Fibroblast of lung (primary cell): ENCODE results near the gene FNTB. TPM values are rescaled to one million over a fixed set of nuclear protein-coding genes. Genes with fewer than 3 reads are reported as not detected.

ENCODE experiments used
- DNase-seq, 2 donors: peaks; one replicate each; pipeline versions ENCODE4 v3.0.0 to v3.0.0-alpha.2; 2010; ENCODE audit warnings: low read depth in 2 of 2
- H2AFZ ChIP-seq: 2 replicates; pipeline ENCODE4 v1.5.1; 2012; ENCODE audit warnings: low read length, control low read depth, inconsistent platforms
- H3K27ac ChIP-seq: 2 replicates; pipeline ENCODE4 v1.5.1; 2011; ENCODE audit warnings: low read length, control low read depth; ENCODE audit not compliant: insufficient read depth
- H3K27me3 ChIP-seq: 2 replicates; pipeline ENCODE4 v1.5.1; 2011; ENCODE audit warnings: mild to moderate bottlenecking, low read length; ENCODE audit not compliant: control insufficient read depth, insufficient read depth
- H3K36me3 ChIP-seq: 2 replicates; pipeline ENCODE4 v1.5.1; 2011; ENCODE audit warnings: low read length; ENCODE audit not compliant: control insufficient read depth, insufficient read depth
- H3K4me1 ChIP-seq: 2 replicates; pipeline ENCODE4 v1.5.1; 2011; ENCODE audit warnings: low read length; ENCODE audit not compliant: control insufficient read depth, insufficient read depth; ENCODE audit errors: extremely low read depth
- H3K4me2 ChIP-seq: 2 replicates; pipeline ENCODE4 v1.5.1; 2011; ENCODE audit warnings: low read length, control low read depth; ENCODE audit not compliant: insufficient read depth; ENCODE audit errors: extremely low read depth
- H3K4me3 ChIP-seq, 4 experiments: fragments of 200-600 bp in 1 of 4; sonication (generic) in 1 of 4; replicated peaks in 1 of 4; 2 replicates each; pipeline ENCODE4 v1.5.1; 2011 to 2016; ENCODE audit warnings: low read length in 4 of 4, low read depth in 3 of 4, mild to moderate bottlenecking in 3 of 4, control low read depth in 2 of 4, inconsistent platforms in 1 of 4, mixed read lengths in 1 of 4; ENCODE audit not compliant: insufficient read depth in 1 of 4; ENCODE audit errors: control extremely low read depth in 1 of 4
- H3K79me2 ChIP-seq: 2 replicates; pipeline ENCODE4 v1.5.1; 2012; ENCODE audit warnings: mild to moderate bottlenecking, low read length, inconsistent platforms; ENCODE audit not compliant: control insufficient read depth, insufficient read depth
- H3K9ac ChIP-seq: 2 replicates; pipeline ENCODE4 v1.5.1; 2011; ENCODE audit warnings: mild to moderate bottlenecking, low read length, control low read depth; ENCODE audit not compliant: insufficient read depth
- H3K9me3 ChIP-seq: 2 replicates; pipeline ENCODE4 v1.5.1; 2012; ENCODE audit warnings: low read depth, low read length; ENCODE audit not compliant: control insufficient read depth, insufficient read depth
- H4K20me1 ChIP-seq: 2 replicates; pipeline ENCODE4 v1.5.1; 2011; ENCODE audit warnings: low read length; ENCODE audit not compliant: control insufficient read depth, insufficient read depth; ENCODE audit errors: extremely low read depth
- EZH2 ChIP-seq: IDR thresholded peaks from 2 replicates; pipeline ENCODE4 v1.5.1; 2012; ENCODE audit warnings: low read length, control low read depth, mild to moderate bottlenecking; ENCODE audit errors: missing control alignments
- polyA plus RNA-seq, 2 donors: library from polyadenylated mRNA; depleted of rRNA in 1 of 2; stranded (reverse) in 1 of 2; unstranded in 1 of 2; fragments of >200 nt; gene quantifications; 2 replicates each; pipeline ENCODE4 v1.2.1, GENCODE V29; 2011 to 2012; ENCODE audit warnings: missing spikeins in 1 of 2
- total RNA-seq: library from RNA; depleted of rRNA; stranded (reverse); fragments of >200 nt; gene quantifications from 2 replicates; pipeline ENCODE4 v1.2.1, GENCODE V29; 2014
- TF ChIP-seq, protein P1 (sequence below), 2 donors: IDR thresholded peaks in 1 of 2; conservative IDR thresholded peaks in 1 of 2; 1 replicate in 1 of 2; 2 replicates in 1 of 2; pipeline ENCODE4 v1.5.1; 2011 to 2012; ENCODE audit warnings: low read length in 2 of 2, control low read depth in 1 of 2, inconsistent platforms in 1 of 2, low read depth in 1 of 2, mild to moderate bottlenecking in 1 of 2

FNTB gene
- total and polyA plus RNA-seq, 2 donors (not counting 1 experiment from before 2014, with no cell fraction given): 8.8 to 13.2 TPM

DNA sequence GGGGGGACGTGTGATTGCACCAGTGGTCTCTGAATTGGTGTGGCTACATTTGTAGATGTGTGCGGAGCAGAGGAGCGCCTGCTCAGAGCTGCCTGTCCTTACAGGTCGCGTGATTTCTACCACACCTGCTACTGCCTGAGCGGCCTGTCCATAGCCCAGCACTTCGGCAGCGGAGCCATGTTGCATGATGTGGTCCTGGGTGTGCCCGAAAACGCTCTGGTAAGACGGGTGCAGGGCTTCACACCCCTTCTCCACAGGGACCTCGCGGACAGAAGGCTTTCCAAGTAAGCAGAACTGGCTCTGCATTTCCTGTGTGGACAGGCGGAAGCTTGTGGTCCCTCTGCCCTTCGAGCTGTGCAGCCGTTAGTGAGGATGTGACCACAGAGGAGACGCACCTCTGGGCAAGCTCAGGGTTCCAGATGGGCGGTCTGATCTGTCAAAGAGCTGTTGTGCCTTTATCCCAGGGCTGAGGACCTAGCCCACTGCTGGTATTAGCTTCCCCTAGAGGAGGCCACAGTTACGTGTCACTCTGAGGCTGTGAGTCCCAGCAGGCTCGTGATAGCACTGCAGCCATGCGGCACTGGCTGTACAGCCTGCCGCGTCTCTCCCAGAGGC is 67.9 kb downstream of the FNTB start:
- Histone ChIP-seq H3K4me1 (no peaks in the 10 kb centered on the region), H4K20me1 (no peaks in the 10 kb centered on the region), H3K4me3 (no peak overlapping the region), H3K27ac (no peak overlapping the region), H3K36me3 (no peaks in the 10 kb centered on the region), H3K4me2 (no peak overlapping the region), H3K9me3 (no peaks in the 10 kb centered on the region), H3K27me3 (no peaks in the 10 kb centered on the region), H3K79me2 (no peaks in the 10 kb centered on the region), H2AFZ (no peak overlapping the region), H3K9ac (no peak overlapping the region)
- no peak for DNase-seq
- no peak for TF ChIP-seq EZH2
- TF ChIP-seq, protein P1, sequence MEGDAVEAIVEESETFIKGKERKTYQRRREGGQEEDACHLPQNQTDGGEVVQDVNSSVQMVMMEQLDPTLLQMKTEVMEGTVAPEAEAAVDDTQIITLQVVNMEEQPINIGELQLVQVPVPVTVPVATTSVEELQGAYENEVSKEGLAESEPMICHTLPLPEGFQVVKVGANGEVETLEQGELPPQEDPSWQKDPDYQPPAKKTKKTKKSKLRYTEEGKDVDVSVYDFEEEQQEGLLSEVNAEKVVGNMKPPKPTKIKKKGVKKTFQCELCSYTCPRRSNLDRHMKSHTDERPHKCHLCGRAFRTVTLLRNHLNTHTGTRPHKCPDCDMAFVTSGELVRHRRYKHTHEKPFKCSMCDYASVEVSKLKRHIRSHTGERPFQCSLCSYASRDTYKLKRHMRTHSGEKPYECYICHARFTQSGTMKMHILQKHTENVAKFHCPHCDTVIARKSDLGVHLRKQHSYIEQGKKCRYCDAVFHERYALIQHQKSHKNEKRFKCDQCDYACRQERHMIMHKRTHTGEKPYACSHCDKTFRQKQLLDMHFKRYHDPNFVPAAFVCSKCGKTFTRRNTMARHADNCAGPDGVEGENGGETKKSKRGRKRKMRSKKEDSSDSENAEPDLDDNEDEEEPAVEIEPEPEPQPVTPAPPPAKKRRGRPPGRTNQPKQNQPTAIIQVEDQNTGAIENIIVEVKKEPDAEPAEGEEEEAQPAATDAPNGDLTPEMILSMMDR (conservative IDR thresholded peaks at IDR 0.05 in 1 of 2, IDR thresholded peaks at IDR 0.05 in 1 of 2; ENCODE audit: low read depth in 1 of 2, low read length in 2 of 2): no peak

DNA sequence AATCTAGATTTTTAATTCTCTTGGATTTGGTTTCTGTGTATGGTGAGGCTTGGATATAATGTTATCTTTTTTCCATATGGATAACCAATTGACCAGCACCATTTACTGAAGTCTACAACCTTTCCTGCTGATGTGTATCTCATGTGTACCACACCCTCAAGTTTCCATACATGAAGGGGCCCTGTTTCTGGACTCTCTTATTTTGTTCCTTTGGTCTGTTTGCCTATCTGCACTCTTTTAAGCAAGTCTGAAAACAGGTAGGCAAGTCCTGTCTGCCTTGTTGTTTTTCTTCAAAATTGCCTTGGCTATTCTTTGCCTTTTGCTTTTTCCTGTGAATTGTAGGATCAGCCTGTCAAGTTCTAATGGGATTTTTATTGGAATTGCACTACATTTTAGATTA is 71.0 kb downstream of the FNTB start:
- Histone ChIP-seq H4K20me1 (no peaks in the 10 kb centered on the region), H3K4me2 (no peak overlapping the region), H3K9me3 (no peaks in the 10 kb centered on the region), H3K4me3 (no peak overlapping the region), H3K79me2 (no peaks in the 10 kb centered on the region), H3K9ac (no peak overlapping the region), H3K4me1 (no peaks in the 10 kb centered on the region), H3K27me3 (no peaks in the 10 kb centered on the region), H3K36me3 (peaks cover 4% of the 10 kb centered on the region), H2AFZ (no peak overlapping the region), H3K27ac (no peak overlapping the region)
- TF ChIP-seq, protein P1 (conservative IDR thresholded peaks at IDR 0.05 in 1 of 2, IDR thresholded peaks at IDR 0.05 in 1 of 2; ENCODE audit: low read depth in 1 of 2, low read length in 2 of 2): no peak
- TF ChIP-seq EZH2: no peak
- DNase-seq: no peak

DNA sequence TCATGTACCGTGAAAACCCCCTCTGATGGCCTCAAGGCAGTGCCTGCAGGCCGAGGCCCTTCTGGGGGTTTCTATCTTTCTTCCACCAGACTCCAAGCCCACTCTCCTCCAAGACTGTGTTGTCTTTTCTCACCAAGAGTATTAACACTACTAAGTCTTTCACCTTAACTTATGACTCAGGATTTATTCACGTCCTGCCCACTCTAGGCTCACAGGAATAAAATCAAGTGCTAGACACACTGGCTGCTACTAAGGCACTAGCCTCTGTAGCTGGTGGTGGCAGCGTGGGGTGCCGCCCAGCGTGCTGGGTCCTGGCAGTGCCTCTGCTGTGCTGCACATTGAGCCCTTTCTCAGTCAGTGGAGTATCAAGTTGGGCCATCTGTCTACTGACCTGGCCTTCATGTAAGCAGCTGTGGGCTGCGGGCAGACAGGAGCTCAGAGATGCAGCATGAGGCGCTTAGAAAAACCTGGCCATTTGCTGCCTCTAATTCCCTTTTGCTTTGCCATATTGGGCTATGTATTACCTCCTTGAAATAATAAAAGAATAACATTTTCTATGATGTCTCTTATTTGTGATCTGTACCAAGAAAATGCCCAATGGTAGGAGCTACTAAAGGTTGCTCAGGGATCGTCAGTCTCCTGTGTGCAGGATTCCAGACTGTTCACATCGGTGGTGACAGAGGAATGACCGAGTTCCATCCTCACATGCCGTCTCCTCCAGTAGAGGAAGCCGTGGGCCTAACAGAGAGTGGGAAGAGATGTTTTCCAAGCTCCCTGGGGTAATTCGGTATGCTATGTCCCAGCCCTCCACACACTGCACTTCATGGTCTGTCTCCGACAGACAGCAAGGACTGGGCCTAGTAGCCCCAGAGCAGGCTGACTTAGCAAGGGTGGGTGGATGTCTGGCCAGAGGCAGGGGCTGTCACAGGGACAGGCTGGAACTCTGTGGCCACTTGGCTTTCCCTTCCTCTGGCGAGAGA is 75.7 kb downstream of the FNTB start:
- DNase-seq: peak in 1 of 2 donors; percentile 27
- Histone ChIP-seq H4K20me1 (no peaks in the 10 kb centered on the region), H3K27ac (no peak overlapping the region), H3K9me3 (no peaks in the 10 kb centered on the region), H3K4me3 (no peak overlapping the region), H3K27me3 (no peaks in the 10 kb centered on the region), H3K36me3 (peaks cover 4% of the 10 kb centered on the region), H2AFZ (no peak overlapping the region), H3K4me2 (no peak overlapping the region), H3K9ac (no peak overlapping the region), H3K79me2 (no peaks in the 10 kb centered on the region), H3K4me1 (no peaks in the 10 kb centered on the region)
- TF ChIP-seq, protein P1 (conservative IDR thresholded peaks at IDR 0.05 in 1 of 2, IDR thresholded peaks at IDR 0.05 in 1 of 2; ENCODE audit: low read depth in 1 of 2, low read length in 2 of 2): no peak
- TF ChIP-seq EZH2: no peak
